Measurements from ENCODE around the gene SORCS3.

SORCS3 gene

GRCh38 chr10:105253515-105254212 is 612.6 kb downstream of the SORCS3 start:
- Mint-ChIP-seq H3K4me1 (ENCODE audit: low read depth) (no peaks in the 10 kb centered on the region), H3K9me3 (no peaks in the 10 kb centered on the region), H3K36me3 (ENCODE audit: low read depth) (no peaks in the 10 kb centered on the region), H3K27ac (no peak overlapping the region), H3K4me3 (no peak overlapping the region), H3K27me3 (no peaks in the 10 kb centered on the region)

GRCh38 chr10:105258036-105258673 is 617.1 kb downstream of the SORCS3 start:
- no peaks in the 10 kb centered on the region for H3K4me1 Mint-ChIP-seq (ENCODE audit: low read depth)
- no peaks in the 10 kb centered on the region for H3K27me3 Mint-ChIP-seq
- H3K9me3 Mint-ChIP-seq, result no peaks in the 10 kb centered on the region
- no peaks in the 10 kb centered on the region for H3K36me3 Mint-ChIP-seq (ENCODE audit: low read depth)
- H3K4me3 Mint-ChIP-seq, result no peak overlapping the region
- H3K27ac Mint-ChIP-seq, result no peak overlapping the region

GRCh38 chr10:105258674-105259065 is 617.6 kb downstream of the SORCS3 start:
- H3K27ac Mint-ChIP-seq, result no peak overlapping the region
- no peaks in the 10 kb centered on the region for H3K36me3 Mint-ChIP-seq (ENCODE audit: low read depth)
- no peak overlapping the region for H3K4me3 Mint-ChIP-seq
- H3K9me3 Mint-ChIP-seq, result no peaks in the 10 kb centered on the region
- H3K27me3 Mint-ChIP-seq, result no peaks in the 10 kb centered on the region
- H3K4me1 Mint-ChIP-seq (ENCODE audit: low read depth), result no peaks in the 10 kb centered on the region

GRCh38 chr10:105259201-105259600 is 618.1 kb downstream of the SORCS3 start:
- H3K4me3 Mint-ChIP-seq, result no peak overlapping the region
- H3K27me3 Mint-ChIP-seq, result no peaks in the 10 kb centered on the region
- no peaks in the 10 kb centered on the region for H3K4me1 Mint-ChIP-seq (ENCODE audit: low read depth)
- no peaks in the 10 kb centered on the region for H3K36me3 Mint-ChIP-seq (ENCODE audit: low read depth)
- H3K9me3 Mint-ChIP-seq, result no peaks in the 10 kb centered on the region
- no peak overlapping the region for H3K27ac Mint-ChIP-seq

GRCh38 chr10:105262666-105263065 is 621.6 kb downstream of the SORCS3 start:
- H3K27me3 Mint-ChIP-seq, result no peaks in the 10 kb centered on the region
- no peak overlapping the region for H3K4me3 Mint-ChIP-seq
- H3K36me3 Mint-ChIP-seq (ENCODE audit: low read depth), result no peaks in the 10 kb centered on the region
- H3K4me1 Mint-ChIP-seq (ENCODE audit: low read depth), result no peaks in the 10 kb centered on the region
- H3K9me3 Mint-ChIP-seq, result no peaks in the 10 kb centered on the region
- no peak overlapping the region for H3K27ac Mint-ChIP-seq

- no peak overlapping the region for H3K27ac Mint-ChIP-seq
- no peaks in the 10 kb centered on the region for H3K4me1 Mint-ChIP-seq (ENCODE audit: low read depth)
- no peaks in the 10 kb centered on the region for H3K9me3 Mint-ChIP-seq
- no peaks in the 10 kb centered on the region for H3K36me3 Mint-ChIP-seq (ENCODE audit: low read depth)
- no peaks in the 10 kb centered on the region for H3K27me3 Mint-ChIP-seq
- no peak overlapping the region for H3K4me3 Mint-ChIP-seq
These were observed 626.0 kb downstream of the SORCS3 start for GRCh38 chr10:105266966-105267539.

- Mint-ChIP-seq H3K4me1 (ENCODE audit: low read depth) (no peaks in the 10 kb centered on the region), H3K9me3 (no peaks in the 10 kb centered on the region), H3K36me3 (ENCODE audit: low read depth) (no peaks in the 10 kb centered on the region), H3K27ac (no peak overlapping the region), H3K27me3 (no peaks in the 10 kb centered on the region), H3K4me3 (no peak overlapping the region)
These were observed 627.9 kb downstream of the SORCS3 start for GRCh38 chr10:105268961-105269360.

- Mint-ChIP-seq H3K4me3 (no peak overlapping the region), H3K36me3 (ENCODE audit: low read depth) (no peaks in the 10 kb centered on the region), H3K27me3 (no peaks in the 10 kb centered on the region), H3K4me1 (ENCODE audit: low read depth) (no peaks in the 10 kb centered on the region), H3K27ac (no peak overlapping the region), H3K9me3 (no peaks in the 10 kb centered on the region)
These were observed 628.6 kb downstream of the SORCS3 start for GRCh38 chr10:105269689-105270088.

GRCh38 chr10:105274556-105275070 is 633.5 kb downstream of the SORCS3 start:
- H3K27me3 Mint-ChIP-seq, result no peaks in the 10 kb centered on the region
- H3K27ac Mint-ChIP-seq, result no peak overlapping the region
- H3K4me3 Mint-ChIP-seq, result no peak overlapping the region
- H3K36me3 Mint-ChIP-seq (ENCODE audit: low read depth), result no peaks in the 10 kb centered on the region
- H3K9me3 Mint-ChIP-seq, result no peaks in the 10 kb centered on the region
- no peaks in the 10 kb centered on the region for H3K4me1 Mint-ChIP-seq (ENCODE audit: low read depth)

GRCh38 chr10:105278439-105278838 is 637.3 kb downstream of the SORCS3 start:
- Mint-ChIP-seq H3K4me1 (ENCODE audit: low read depth) (no peaks in the 10 kb centered on the region), H3K36me3 (ENCODE audit: low read depth) (no peaks in the 10 kb centered on the region), H3K27ac (no peak overlapping the region), H3K4me3 (no peak overlapping the region), H3K9me3 (no peaks in the 10 kb centered on the region), H3K27me3 (no peaks in the 10 kb centered on the region)

- no peak overlapping the region for H3K27ac Mint-ChIP-seq
These were observed 638.0 kb downstream of the SORCS3 start for GRCh38 chr10:105279101-105279500.

GRCh38 chr10:105280895-105281294 is 639.8 kb downstream of the SORCS3 start:
- Mint-ChIP-seq H3K27ac (no peak overlapping the region), H3K4me1 (ENCODE audit: low read depth) (no peaks in the 10 kb centered on the region)

More at GRCh38 chr10:105279101-105279500, 638.0 kb downstream of the SORCS3 start:
- Mint-ChIP-seq H3K27me3 (no peaks in the 10 kb centered on the region), H3K36me3 (ENCODE audit: low read depth) (no peaks in the 10 kb centered on the region), H3K9me3 (no peaks in the 10 kb centered on the region), H3K4me1 (ENCODE audit: low read depth) (no peaks in the 10 kb centered on the region), H3K4me3 (no peak overlapping the region)

GRCh38 chr10:105284476-105285215 is 643.6 kb downstream of the SORCS3 start:
- no peak overlapping the region for H3K4me3 Mint-ChIP-seq
- H3K27me3 Mint-ChIP-seq, result no peaks in the 10 kb centered on the region
- H3K36me3 Mint-ChIP-seq (ENCODE audit: low read depth), result no peaks in the 10 kb centered on the region
- no peaks in the 10 kb centered on the region for H3K4me1 Mint-ChIP-seq (ENCODE audit: low read depth)
- H3K27ac Mint-ChIP-seq, result no peak overlapping the region
- H3K9me3 Mint-ChIP-seq, result no peaks in the 10 kb centered on the region

More at GRCh38 chr10:105280895-105281294, 639.8 kb downstream of the SORCS3 start:
- no peaks in the 10 kb centered on the region for H3K9me3 Mint-ChIP-seq
- no peaks in the 10 kb centered on the region for H3K36me3 Mint-ChIP-seq (ENCODE audit: low read depth)
- H3K4me3 Mint-ChIP-seq, result no peak overlapping the region
- no peaks in the 10 kb centered on the region for H3K27me3 Mint-ChIP-seq

GRCh38 chr10:105288026-105288425 is 646.9 kb downstream of the SORCS3 start:
- H3K4me1 Mint-ChIP-seq (ENCODE audit: low read depth), result no peaks in the 10 kb centered on the region
- H3K27ac Mint-ChIP-seq, result no peak overlapping the region
- H3K9me3 Mint-ChIP-seq, result no peaks in the 10 kb centered on the region
- H3K27me3 Mint-ChIP-seq, result no peaks in the 10 kb centered on the region
- no peaks in the 10 kb centered on the region for H3K36me3 Mint-ChIP-seq (ENCODE audit: low read depth)
- H3K4me3 Mint-ChIP-seq, result no peak overlapping the region

- H3K36me3 Mint-ChIP-seq (ENCODE audit: low read depth), result no peaks in the 10 kb centered on the region
- H3K27me3 Mint-ChIP-seq, result no peaks in the 10 kb centered on the region
- no peaks in the 10 kb centered on the region for H3K4me1 Mint-ChIP-seq (ENCODE audit: low read depth)
- no peak overlapping the region for H3K27ac Mint-ChIP-seq
- no peak overlapping the region for H3K4me3 Mint-ChIP-seq
- no peaks in the 10 kb centered on the region for H3K9me3 Mint-ChIP-seq
These were observed 647.5 kb downstream of the SORCS3 start for GRCh38 chr10:105288613-105289012.
